SK-N-SH (cell line): Measurements from ENCODE around the gene KCNE2.

Experiments
- EP300 ChIP-seq, 2 experiments: IDR thresholded peaks; 2 replicates each; pipeline versions ENCODE4 v1.4.0 to v1.6.1; 2012; ENCODE audit warnings: borderline replicate concordance in 1 of 2, low read depth in 1 of 2, low read length in 1 of 2
- EZH2phosphoT487 ChIP-seq: fragments of 200-600 bp; sonication (generic); IDR thresholded peaks from 2 replicates; pipeline ENCODE4 v1.6.1; 2017; ENCODE audit warnings: low read depth, mixed run types, mild to moderate bottlenecking, antibody characterized with exemption, moderate library complexity, borderline replicate concordance
- GATA2 ChIP-seq: sonication (generic); formaldehyde crosslinking; IDR thresholded peaks from 2 replicates; pipeline ENCODE4 v1.5.0; 2020; ENCODE audit warnings: mild to moderate bottlenecking, missing genetic modification reagents
- MXI1 ChIP-seq: IDR thresholded peaks from 2 replicates; pipeline ENCODE4 v1.6.1; 2012; ENCODE audit warnings: mild to moderate bottlenecking, low read depth, low read length, improper control_type of control experiment
- NFIC ChIP-seq: IDR thresholded peaks from 2 replicates; pipeline ENCODE4 v1.4.0; 2012; ENCODE audit warnings: borderline replicate concordance
- RAD21 ChIP-seq: IDR thresholded peaks from 2 replicates; pipeline ENCODE4 v1.6.1; 2012; ENCODE audit warnings: mild to moderate bottlenecking, low read length
- SMC3 ChIP-seq: IDR thresholded peaks from 2 replicates; pipeline ENCODE4 v1.6.1; 2012; ENCODE audit warnings: low read depth, low read length, improper control_type of control experiment
- TAF1 ChIP-seq: IDR thresholded peaks from 2 replicates; pipeline ENCODE4 v1.6.1; 2012; ENCODE audit warnings: low read depth, mild to moderate bottlenecking, low read length, moderate library complexity, borderline replicate concordance
- TCF12 ChIP-seq: IDR thresholded peaks from 2 replicates; pipeline ENCODE4 v1.4.0; 2012
- TF ChIP-seq, protein P1 (sequence below): fragments of 200-600 bp; sonication (generic); IDR thresholded peaks from 2 replicates; pipeline ENCODE4 v1.6.1; 2017; ENCODE audit warnings: antibody characterized with exemption, mild to moderate bottlenecking, moderate library complexity
- TF ChIP-seq, protein P2 (sequence below): IDR thresholded peaks from 2 replicates; pipeline ENCODE4 v1.4.0; 2012; ENCODE audit warnings: low read depth, borderline replicate concordance
- TF ChIP-seq, protein P3 (sequence below): IDR thresholded peaks from 2 replicates; pipeline ENCODE4 v1.6.1; 2012; ENCODE audit warnings: mild to moderate bottlenecking, low read depth, low read length, moderate library complexity
- TF ChIP-seq, protein P4 (sequence below): IDR thresholded peaks from 2 replicates; pipeline ENCODE4 v1.4.0; 2012; ENCODE audit warnings: low read depth, borderline replicate concordance
- TF ChIP-seq, protein P5 (sequence below): IDR thresholded peaks from 2 replicates; pipeline ENCODE4 v1.4.0; 2012; ENCODE audit warnings: low read depth

DNA sequence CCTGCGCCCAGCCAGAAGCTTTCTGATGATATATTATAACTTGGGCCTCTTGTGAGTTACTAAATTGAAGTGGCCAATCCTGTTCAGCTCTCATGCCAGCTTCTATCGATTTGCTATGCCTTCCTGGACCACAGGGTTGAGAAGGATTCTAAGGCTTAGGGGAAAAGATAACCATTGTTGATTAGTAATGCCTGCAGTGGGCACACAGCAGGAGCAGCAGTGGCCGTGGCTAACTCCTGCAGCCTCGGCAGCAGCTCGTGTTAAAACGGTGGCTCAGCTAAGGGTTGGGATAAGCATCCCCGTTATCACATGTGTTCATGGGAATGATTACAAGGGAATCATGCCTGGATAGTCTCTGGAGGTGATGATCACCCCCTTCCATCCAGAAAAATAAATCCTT, 20.5 kb upstream of the KCNE2 start:
- TF ChIP-seq SMC3 (no peak), EZH2phosphoT487 (no peak), TCF12 (no peak), TAF1 (no peak), MXI1 (no peak), NFIC (no peak), GATA2 (CRISPR knock-in tag) (no peak), EP300 (IDR thresholded peaks at IDR 0.05; ENCODE audit: borderline replicate concordance in 1 of 2, low read depth in 1 of 2, low read length in 1 of 2) (no peak), RAD21 (no peak)
- TF ChIP-seq, protein P1, sequence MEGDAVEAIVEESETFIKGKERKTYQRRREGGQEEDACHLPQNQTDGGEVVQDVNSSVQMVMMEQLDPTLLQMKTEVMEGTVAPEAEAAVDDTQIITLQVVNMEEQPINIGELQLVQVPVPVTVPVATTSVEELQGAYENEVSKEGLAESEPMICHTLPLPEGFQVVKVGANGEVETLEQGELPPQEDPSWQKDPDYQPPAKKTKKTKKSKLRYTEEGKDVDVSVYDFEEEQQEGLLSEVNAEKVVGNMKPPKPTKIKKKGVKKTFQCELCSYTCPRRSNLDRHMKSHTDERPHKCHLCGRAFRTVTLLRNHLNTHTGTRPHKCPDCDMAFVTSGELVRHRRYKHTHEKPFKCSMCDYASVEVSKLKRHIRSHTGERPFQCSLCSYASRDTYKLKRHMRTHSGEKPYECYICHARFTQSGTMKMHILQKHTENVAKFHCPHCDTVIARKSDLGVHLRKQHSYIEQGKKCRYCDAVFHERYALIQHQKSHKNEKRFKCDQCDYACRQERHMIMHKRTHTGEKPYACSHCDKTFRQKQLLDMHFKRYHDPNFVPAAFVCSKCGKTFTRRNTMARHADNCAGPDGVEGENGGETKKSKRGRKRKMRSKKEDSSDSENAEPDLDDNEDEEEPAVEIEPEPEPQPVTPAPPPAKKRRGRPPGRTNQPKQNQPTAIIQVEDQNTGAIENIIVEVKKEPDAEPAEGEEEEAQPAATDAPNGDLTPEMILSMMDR = no peak
- TF ChIP-seq, protein P2, sequence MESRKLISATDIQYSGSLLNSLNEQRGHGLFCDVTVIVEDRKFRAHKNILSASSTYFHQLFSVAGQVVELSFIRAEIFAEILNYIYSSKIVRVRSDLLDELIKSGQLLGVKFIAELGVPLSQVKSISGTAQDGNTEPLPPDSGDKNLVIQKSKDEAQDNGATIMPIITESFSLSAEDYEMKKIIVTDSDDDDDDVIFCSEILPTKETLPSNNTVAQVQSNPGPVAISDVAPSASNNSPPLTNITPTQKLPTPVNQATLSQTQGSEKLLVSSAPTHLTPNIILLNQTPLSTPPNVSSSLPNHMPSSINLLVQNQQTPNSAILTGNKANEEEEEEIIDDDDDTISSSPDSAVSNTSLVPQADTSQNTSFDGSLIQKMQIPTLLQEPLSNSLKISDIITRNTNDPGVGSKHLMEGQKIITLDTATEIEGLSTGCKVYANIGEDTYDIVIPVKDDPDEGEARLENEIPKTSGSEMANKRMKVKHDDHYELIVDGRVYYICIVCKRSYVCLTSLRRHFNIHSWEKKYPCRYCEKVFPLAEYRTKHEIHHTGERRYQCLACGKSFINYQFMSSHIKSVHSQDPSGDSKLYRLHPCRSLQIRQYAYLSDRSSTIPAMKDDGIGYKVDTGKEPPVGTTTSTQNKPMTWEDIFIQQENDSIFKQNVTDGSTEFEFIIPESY = no peak
- TF ChIP-seq, protein P3, sequence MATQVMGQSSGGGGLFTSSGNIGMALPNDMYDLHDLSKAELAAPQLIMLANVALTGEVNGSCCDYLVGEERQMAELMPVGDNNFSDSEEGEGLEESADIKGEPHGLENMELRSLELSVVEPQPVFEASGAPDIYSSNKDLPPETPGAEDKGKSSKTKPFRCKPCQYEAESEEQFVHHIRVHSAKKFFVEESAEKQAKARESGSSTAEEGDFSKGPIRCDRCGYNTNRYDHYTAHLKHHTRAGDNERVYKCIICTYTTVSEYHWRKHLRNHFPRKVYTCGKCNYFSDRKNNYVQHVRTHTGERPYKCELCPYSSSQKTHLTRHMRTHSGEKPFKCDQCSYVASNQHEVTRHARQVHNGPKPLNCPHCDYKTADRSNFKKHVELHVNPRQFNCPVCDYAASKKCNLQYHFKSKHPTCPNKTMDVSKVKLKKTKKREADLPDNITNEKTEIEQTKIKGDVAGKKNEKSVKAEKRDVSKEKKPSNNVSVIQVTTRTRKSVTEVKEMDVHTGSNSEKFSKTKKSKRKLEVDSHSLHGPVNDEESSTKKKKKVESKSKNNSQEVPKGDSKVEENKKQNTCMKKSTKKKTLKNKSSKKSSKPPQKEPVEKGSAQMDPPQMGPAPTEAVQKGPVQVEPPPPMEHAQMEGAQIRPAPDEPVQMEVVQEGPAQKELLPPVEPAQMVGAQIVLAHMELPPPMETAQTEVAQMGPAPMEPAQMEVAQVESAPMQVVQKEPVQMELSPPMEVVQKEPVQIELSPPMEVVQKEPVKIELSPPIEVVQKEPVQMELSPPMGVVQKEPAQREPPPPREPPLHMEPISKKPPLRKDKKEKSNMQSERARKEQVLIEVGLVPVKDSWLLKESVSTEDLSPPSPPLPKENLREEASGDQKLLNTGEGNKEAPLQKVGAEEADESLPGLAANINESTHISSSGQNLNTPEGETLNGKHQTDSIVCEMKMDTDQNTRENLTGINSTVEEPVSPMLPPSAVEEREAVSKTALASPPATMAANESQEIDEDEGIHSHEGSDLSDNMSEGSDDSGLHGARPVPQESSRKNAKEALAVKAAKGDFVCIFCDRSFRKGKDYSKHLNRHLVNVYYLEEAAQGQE = no peak
- TF ChIP-seq, protein P4, sequence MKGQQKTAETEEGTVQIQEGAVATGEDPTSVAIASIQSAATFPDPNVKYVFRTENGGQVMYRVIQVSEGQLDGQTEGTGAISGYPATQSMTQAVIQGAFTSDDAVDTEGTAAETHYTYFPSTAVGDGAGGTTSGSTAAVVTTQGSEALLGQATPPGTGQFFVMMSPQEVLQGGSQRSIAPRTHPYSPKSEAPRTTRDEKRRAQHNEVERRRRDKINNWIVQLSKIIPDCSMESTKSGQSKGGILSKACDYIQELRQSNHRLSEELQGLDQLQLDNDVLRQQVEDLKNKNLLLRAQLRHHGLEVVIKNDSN = no peak
- TF ChIP-seq, protein P5, sequence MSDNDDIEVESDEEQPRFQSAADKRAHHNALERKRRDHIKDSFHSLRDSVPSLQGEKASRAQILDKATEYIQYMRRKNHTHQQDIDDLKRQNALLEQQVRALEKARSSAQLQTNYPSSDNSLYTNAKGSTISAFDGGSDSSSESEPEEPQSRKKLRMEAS = no peak
